HepG2 (cell line): ENCODE data around the gene CLRN3. TPM values are rescaled to one million over a fixed set of nuclear protein-coding genes. Genes with fewer than 3 reads are reported as not detected.
A peak's percentile ranks its signal among the peaks of the same experiment; 100 is the strongest.

Experiments
- ATF7 ChIP-seq, 2 experiments: fragments of 450-650 bp in 1 of 2; sonication (generic) in 1 of 2; formaldehyde crosslinking in 1 of 2; IDR thresholded peaks; 2 replicates each; pipeline versions ENCODE4 v1.4.0 to v1.6.1; 2016 to 2020; ENCODE audit warnings: antibody characterized with exemption in 1 of 2, mild to moderate bottlenecking in 1 of 2, missing genetic modification reagents in 1 of 2
- CENPX ChIP-seq: sonication (generic); formaldehyde crosslinking; IDR thresholded peaks from 2 replicates; pipeline ENCODE4 v1.9.0; 2021; ENCODE audit warnings: mild to moderate bottlenecking, missing genetic modification reagents, moderate library complexity
- FOXK2 ChIP-seq: fragments of 450-650 bp; IDR thresholded peaks from 2 replicates; pipeline ENCODE4 v1.6.1; 2016
- HNRNPLL ChIP-seq: fragments of 200-400 bp; formaldehyde crosslinking; IDR thresholded peaks from 2 replicates; pipeline ENCODE4 v1.6.1; 2017; ENCODE audit warnings: mild to moderate bottlenecking, low read depth, low read length; ENCODE audit not compliant: poor library complexity, severe bottlenecking
- KLF16 ChIP-seq, 2 experiments: sonication (generic) in 1 of 2; formaldehyde crosslinking in 1 of 2; IDR thresholded peaks; 2 replicates each; pipeline versions ENCODE4 v1.6.1 to v1.8.0; 2016 to 2023; ENCODE audit warnings: missing genetic modification reagents in 2 of 2, missing compliant biosample characterization in 1 of 2
- MEIS1 ChIP-seq: sonication (generic); formaldehyde crosslinking; IDR thresholded peaks from 2 replicates; pipeline ENCODE4 v1.9.0; 2021; ENCODE audit warnings: mild to moderate bottlenecking, missing genetic modification reagents, moderate library complexity, borderline replicate concordance
- PCBP1 ChIP-seq: fragments of 200-400 bp; formaldehyde crosslinking; IDR thresholded peaks from 2 replicates; pipeline ENCODE4 v1.6.1; 2017; ENCODE audit warnings: mild to moderate bottlenecking, low read depth, low read length, borderline replicate concordance
- RAD21 ChIP-seq: fragments of 450-650 bp; formaldehyde crosslinking; IDR thresholded peaks from 2 replicates; pipeline ENCODE4 v1.5.0; 2020; ENCODE audit warnings: mild to moderate bottlenecking
- SIN3B ChIP-seq: fragments of 150-350 bp; IDR thresholded peaks from 2 replicates; pipeline ENCODE4 v1.6.1; 2014; ENCODE audit warnings: low read length
- SOX13 ChIP-seq, 3 experiments: fragments of 450-650 bp in 1 of 3; sonication (generic) in 1 of 3; formaldehyde crosslinking in 1 of 3; IDR thresholded peaks in 2 of 3; conservative IDR thresholded peaks in 1 of 3; 2 replicates each; pipeline versions ENCODE4 v1.5.0 to v1.6.1; 2016 to 2020; ENCODE audit warnings: antibody characterized with exemption in 1 of 3, mild to moderate bottlenecking in 1 of 3, missing compliant biosample characterization in 1 of 3, missing genetic modification reagents in 1 of 3, moderate library complexity in 1 of 3
- ZBTB39 ChIP-seq: sonication (generic); formaldehyde crosslinking; IDR thresholded peaks from 2 replicates; pipeline ENCODE4 v1.5.0; 2020; ENCODE audit warnings: missing genetic modification reagents
- ZKSCAN1 ChIP-seq: fragments of 150-350 bp; IDR thresholded peaks from 2 replicates; pipeline ENCODE4 v1.6.1; 2014; ENCODE audit warnings: low read length
- ZNF275 ChIP-seq: sonication (generic); formaldehyde crosslinking; IDR thresholded peaks from 2 replicates; pipeline ENCODE4 v1.8.0; 2022; ENCODE audit warnings: missing genetic modification reagents, mild to moderate bottlenecking, inconsistent platforms, borderline replicate concordance
- ZNF326 ChIP-seq: sonication (generic); formaldehyde crosslinking; IDR thresholded peaks from 2 replicates; pipeline ENCODE4 v1.4.0; 2020; ENCODE audit warnings: missing genetic modification reagents, borderline replicate concordance
- ZNF552 ChIP-seq: sonication (generic); formaldehyde crosslinking; IDR thresholded peaks from 2 replicates; pipeline ENCODE4 v1.9.0; 2022; ENCODE audit warnings: missing genetic modification reagents, mild to moderate bottlenecking, borderline replicate concordance
- ZNF607 ChIP-seq: sonication (generic); formaldehyde crosslinking; IDR thresholded peaks from 2 replicates; pipeline ENCODE4 v1.5.1; 2020; ENCODE audit warnings: missing genetic modification reagents, mild to moderate bottlenecking, borderline replicate concordance
- ZNF777 ChIP-seq: sonication (generic); formaldehyde crosslinking; IDR thresholded peaks from 2 replicates; pipeline ENCODE4 v1.4.0; 2020; ENCODE audit warnings: missing genetic modification reagents
- polyA plus RNA-seq, 8 experiments: library from polyadenylated mRNA; depleted of rRNA in 3 of 8; stranded (reverse) in 7 of 8; unstranded in 1 of 8; fragments of >200 nt; fragmentation: Illumina TruSeq in 4 of 8; extraction: Trizol in 4 of 8; gene quantifications; 2 replicates each; pipeline versions ENCODE4 v1.2.1 to v1.2.3, GENCODE V29; 2011 to 2016; ENCODE audit warnings: low read depth in 4 of 8, missing spikeins in 1 of 8, mixed read lengths in 1 of 8; ENCODE audit not compliant: insufficient read depth in 1 of 8
- total RNA-seq, 5 experiments: library from RNA; depleted of rRNA; stranded (reverse); fragments of >200 nt; fragmentation: Illumina TruSeq; extraction: Trizol; gene quantifications; 2 replicates each; pipeline ENCODE4 v1.2.3, GENCODE V29; 2016; ENCODE audit warnings: low read depth in 1 of 5
- TF ChIP-seq, protein P1 (sequence below): sonication (generic); formaldehyde crosslinking; IDR thresholded peaks from 2 replicates; pipeline ENCODE4 v1.8.1; 2023; ENCODE audit warnings: mild to moderate bottlenecking, moderate library complexity, missing genetic modification reagents
- TF ChIP-seq, protein P2 (sequence below): sonication (generic); formaldehyde crosslinking; IDR thresholded peaks from 2 replicates; pipeline ENCODE4 v1.5.1; 2020; ENCODE audit warnings: missing genetic modification reagents, mild to moderate bottlenecking, borderline replicate concordance
- TF ChIP-seq, protein P3 (sequence below): sonication (generic); formaldehyde crosslinking; IDR thresholded peaks from 2 replicates; pipeline ENCODE4 v1.5.0; 2020; ENCODE audit warnings: mild to moderate bottlenecking, missing genetic modification reagents, borderline replicate concordance

The CLRN3 gene
- total and polyA plus RNA-seq, 2 of the 13 experiments (the other 11 are each of a cell fraction or from before 2014, with no cell fraction given): not detected

DNA sequence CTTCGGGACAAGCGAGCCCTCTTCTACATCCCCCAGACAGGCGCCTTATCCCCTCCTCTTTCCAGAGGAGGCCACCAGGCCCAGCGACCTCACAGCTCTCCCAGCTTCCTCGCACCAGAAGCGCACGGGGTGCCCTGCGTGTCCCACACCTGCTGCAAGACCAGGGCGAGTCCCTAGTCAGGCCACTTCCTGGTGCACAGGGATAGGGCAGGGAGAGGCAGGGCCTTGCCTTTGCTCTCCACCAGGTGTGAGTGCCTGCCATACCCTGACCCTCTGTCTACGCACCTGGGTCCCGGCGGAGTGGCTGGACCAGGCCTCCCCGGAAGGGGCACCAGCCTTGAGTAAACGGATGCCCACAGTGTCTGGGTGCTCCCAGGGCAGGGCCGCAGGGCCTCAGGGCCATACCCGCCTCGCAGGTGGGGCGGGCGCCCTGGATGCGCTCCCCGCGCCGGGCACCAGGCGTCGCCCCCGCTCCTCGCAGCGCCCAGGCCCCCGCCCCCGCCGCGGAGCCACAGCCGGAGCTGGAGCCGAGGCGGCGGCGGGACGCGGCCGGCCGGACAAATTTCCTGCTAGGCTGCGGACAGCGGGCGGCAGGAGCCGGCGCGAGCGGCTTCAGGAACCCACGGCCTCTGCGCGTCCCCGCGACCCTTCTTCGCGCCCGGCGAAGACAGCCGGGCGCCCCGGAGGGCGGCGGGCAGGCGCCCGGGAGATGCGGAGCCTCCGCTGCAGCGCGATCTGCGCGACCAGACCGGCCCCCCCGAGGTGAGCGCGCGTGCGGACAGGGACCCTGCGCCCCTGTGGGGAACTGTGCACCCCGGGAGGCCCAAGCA is 14.0 kb upstream of the CLRN3 start, which contains the start of gene PTPRE (continued):
- no peak for TF ChIP-seq SOX13 (IDR thresholded peaks at IDR 0.05)
- no peak for TF ChIP-seq SOX13 (CRISPR knock-in tag; conservative IDR thresholded peaks at IDR 0.05 in 1 of 2, IDR thresholded peaks at IDR 0.05 in 1 of 2)
- TF ChIP-seq ZNF552 (CRISPR knock-in tag): no peak
- TF ChIP-seq, protein P1, sequence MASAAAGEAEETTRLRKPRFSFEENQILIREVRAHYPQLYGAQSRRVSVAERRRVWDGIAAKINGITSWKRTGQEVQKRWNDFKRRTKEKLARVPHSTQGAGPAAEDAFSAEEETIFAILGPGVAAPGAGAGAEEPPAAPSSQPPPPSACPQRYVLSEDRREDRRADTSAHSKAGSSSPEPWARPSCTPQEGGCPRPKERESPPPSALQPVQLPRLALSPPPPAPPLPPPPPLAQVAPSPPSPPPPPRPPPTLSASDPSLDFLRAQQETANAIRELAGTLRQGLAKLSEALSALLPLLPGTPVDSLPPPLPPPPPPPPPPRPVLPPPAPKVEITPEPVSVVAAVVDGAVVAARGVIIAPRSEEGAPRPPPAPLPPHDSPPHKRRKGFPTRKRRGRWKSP (CRISPR knock-in tag): no peak
- peak; percentile 52; the same call in 1 of the 2 replicates for TF ChIP-seq ZNF777 (CRISPR knock-in tag)
- TF ChIP-seq, protein P2, sequence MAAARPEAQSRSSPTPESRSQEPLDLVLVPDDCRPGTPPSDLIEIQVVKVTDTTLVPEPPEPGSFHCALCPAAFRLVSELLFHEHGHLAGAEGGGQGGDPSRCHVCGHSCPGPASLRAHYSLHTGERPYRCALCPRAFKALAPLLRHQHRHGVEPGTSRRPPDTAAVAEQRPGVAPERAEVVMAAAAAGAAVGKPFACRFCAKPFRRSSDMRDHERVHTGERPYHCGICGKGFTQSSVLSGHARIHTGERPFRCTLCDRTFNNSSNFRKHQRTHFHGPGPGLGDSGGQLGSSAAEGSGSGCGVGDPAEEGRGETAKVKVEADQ (CRISPR knock-in tag): no peak
- TF ChIP-seq, protein P3, sequence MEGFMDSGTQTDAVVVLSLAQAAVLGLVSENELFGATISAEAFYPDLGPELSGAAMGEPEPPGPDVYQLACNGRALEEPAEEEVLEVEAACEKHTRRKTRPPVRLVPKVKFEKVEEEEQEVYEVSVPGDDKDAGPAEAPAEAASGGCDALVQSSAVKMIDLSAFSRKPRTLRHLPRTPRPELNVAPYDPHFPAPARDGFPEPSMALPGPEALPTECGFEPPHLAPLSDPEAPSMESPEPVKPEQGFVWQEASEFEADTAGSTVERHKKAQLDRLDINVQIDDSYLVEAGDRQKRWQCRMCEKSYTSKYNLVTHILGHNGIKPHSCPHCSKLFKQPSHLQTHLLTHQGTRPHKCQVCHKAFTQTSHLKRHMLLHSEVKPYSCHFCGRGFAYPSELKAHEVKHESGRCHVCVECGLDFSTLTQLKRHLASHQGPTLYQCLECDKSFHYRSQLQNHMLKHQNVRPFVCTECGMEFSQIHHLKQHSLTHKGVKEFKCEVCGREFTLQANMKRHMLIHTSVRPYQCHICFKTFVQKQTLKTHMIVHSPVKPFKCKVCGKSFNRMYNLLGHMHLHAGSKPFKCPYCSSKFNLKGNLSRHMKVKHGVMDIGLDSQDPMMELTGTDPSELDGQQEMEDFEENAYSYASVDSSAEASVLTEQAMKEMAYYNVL (CRISPR knock-in tag): no peak
- no peak for TF ChIP-seq ZBTB39 (CRISPR knock-in tag)
- no peak for TF ChIP-seq KLF16 (CRISPR knock-in tag; IDR thresholded peaks at IDR 0.05)
- peak; percentile 85 for TF ChIP-seq HNRNPLL
- TF ChIP-seq FOXK2: no peak
- TF ChIP-seq PCBP1: no peak
- TF ChIP-seq ZNF275 (CRISPR knock-in tag): no peak
- no peak for TF ChIP-seq ZNF326 (CRISPR knock-in tag)
- TF ChIP-seq ZKSCAN1: no peak
- peak; percentile 88 for TF ChIP-seq RAD21
- TF ChIP-seq ZNF607: no peak
- no peak for TF ChIP-seq MEIS1 (CRISPR knock-in tag)
- TF ChIP-seq SIN3B: no peak
- TF ChIP-seq CENPX: no peak
- no peak for TF ChIP-seq ATF7 (IDR thresholded peaks at IDR 0.05)
- no peak for TF ChIP-seq ATF7 (CRISPR knock-in tag; IDR thresholded peaks at IDR 0.05)
